GM23338 (cell line): ENCODE measurements around the gene JUP. TPM values are rescaled to one million over a fixed set of nuclear protein-coding genes. Genes with fewer than 3 reads are reported as not detected.

Experiments
- ATAC-seq: fragments of 200-7000 bp; cut with Tn5 transposase; 3 replicates; pipeline ENCODE4 v1.9.1; 2020
- DNase-seq: peaks from one replicate; pipeline ENCODE4 v3.0.0-alpha.2; 2015; ENCODE audit warnings: low spot score
- H2AFZ ChIP-seq: fragments of 200-600 bp; sonication (generic); 2 replicates; pipeline ENCODE4 v1.8.0; 2016; ENCODE audit warnings: antibody characterized with exemption, mild to moderate bottlenecking, moderate library complexity
- H3F3A ChIP-seq: fragments of 200-600 bp; sonication (generic); replicated peaks from 2 replicates; pipeline ENCODE4 v1.8.0; 2017; ENCODE audit warnings: antibody characterized with exemption, mixed run types, low read depth
- H3K27ac ChIP-seq: fragments of 200-600 bp; sonication (generic); 2 replicates; pipeline ENCODE4 v1.6.1; 2016; ENCODE audit warnings: low read depth
- H3K27me3 ChIP-seq: fragments of 200-600 bp; sonication (generic); 2 replicates; pipeline ENCODE4 v1.8.0; 2016; ENCODE audit warnings: mild to moderate bottlenecking, mixed run types, moderate library complexity; ENCODE audit not compliant: insufficient read depth
- H3K36me3 ChIP-seq: fragments of 200-600 bp; sonication (generic); 2 replicates; pipeline ENCODE4 v1.8.0; 2016; ENCODE audit warnings: mild to moderate bottlenecking; ENCODE audit not compliant: insufficient read depth
- H3K4me1 ChIP-seq: fragments of 200-600 bp; sonication (generic); 2 replicates; pipeline ENCODE4 v1.8.0; 2016; ENCODE audit warnings: mild to moderate bottlenecking, moderate library complexity; ENCODE audit not compliant: insufficient read depth
- H3K4me2 ChIP-seq: fragments of 200-600 bp; sonication (generic); 2 replicates; pipeline ENCODE4 v1.7.1; 2017; ENCODE audit warnings: mixed run types
- H3K4me3 ChIP-seq: fragments of 200-600 bp; sonication (generic); 2 replicates; pipeline ENCODE4 v1.6.1; 2016; ENCODE audit warnings: mixed run types
- H3K79me2 ChIP-seq: fragments of 200-600 bp; sonication (generic); replicated peaks from 2 replicates; pipeline ENCODE4 v1.8.0; 2017; ENCODE audit warnings: mild to moderate bottlenecking; ENCODE audit not compliant: insufficient read depth
- H3K9me2 ChIP-seq: fragments of 200-600 bp; sonication (generic); 2 replicates; pipeline ENCODE4 v1.8.0; 2017; ENCODE audit not compliant: insufficient read depth
- H4K20me1 ChIP-seq: fragments of 200-600 bp; sonication (generic); replicated peaks from 2 replicates; pipeline ENCODE4 v1.8.0; 2017; ENCODE audit warnings: mild to moderate bottlenecking; ENCODE audit not compliant: insufficient read depth
- H3K27ac Mint-ChIP-seq: 2 replicates; pipeline ENCODE4 v1.8.0; 2020; ENCODE audit warnings: inconsistent platforms, mild to moderate bottlenecking, moderate library complexity, mixed read lengths
- H3K27me3 Mint-ChIP-seq: 3 replicates; pipeline ENCODE4 v1.8.0; 2022; ENCODE audit warnings: low read depth, mild to moderate bottlenecking, moderate library complexity, mixed read lengths, inconsistent platforms; ENCODE audit not compliant: insufficient read depth, poor library complexity
- H3K36me3 Mint-ChIP-seq: 3 replicates; pipeline ENCODE4 v1.8.0; 2021; ENCODE audit warnings: low read depth, mild to moderate bottlenecking, inconsistent platforms, moderate library complexity, mixed read lengths
- H3K4me1 Mint-ChIP-seq: 3 replicates; pipeline ENCODE4 v1.8.0; 2020; ENCODE audit warnings: mild to moderate bottlenecking, inconsistent platforms, mixed read lengths
- H3K4me3 Mint-ChIP-seq: 3 replicates; pipeline ENCODE4 v1.8.0; 2021; ENCODE audit warnings: moderate library complexity, mild to moderate bottlenecking, inconsistent platforms, mixed read lengths
- H3K9me3 Mint-ChIP-seq: 3 replicates; pipeline ENCODE4 v1.8.0; 2020; ENCODE audit warnings: moderate library complexity, mild to moderate bottlenecking, inconsistent platforms, mixed read lengths
- CREB1 ChIP-seq: fragments of 250-450 bp; sonication (Bioruptor Pico); IDR thresholded peaks from 2 replicates; pipeline ENCODE4 v1.5.0; 2020; ENCODE audit warnings: low read depth, mild to moderate bottlenecking, moderate library complexity
- CTCF ChIP-seq, 2 experiments: fragments of 200-600 bp in 1 of 2; sonication (generic) in 1 of 2; conservative IDR thresholded peaks; 2 replicates each; pipeline versions ENCODE4 v1.5.1 to v1.6.1; 2016 to 2017; ENCODE audit warnings: antibody characterized with exemption in 2 of 2, low read depth in 2 of 2, mild to moderate bottlenecking in 2 of 2, moderate library complexity in 1 of 2
- ETS1 ChIP-seq: IDR thresholded peaks from 2 replicates; pipeline ENCODE4 v1.6.1; 2016; ENCODE audit warnings: antibody characterized with exemption
- EZH2phosphoT487 ChIP-seq: fragments of 200-600 bp; sonication (generic); IDR thresholded peaks from one replicate; pipeline ENCODE4 v1.8.1; 2018; ENCODE audit warnings: antibody characterized with exemption; ENCODE audit not compliant: unreplicated experiment
- POLR2AphosphoS5 ChIP-seq: IDR thresholded peaks from 2 replicates; pipeline ENCODE4 v1.6.1; 2016; ENCODE audit warnings: antibody characterized with exemption, low read depth
- ZNF114 ChIP-seq: fragments of 250-450 bp; sonication (Bioruptor Pico); IDR thresholded peaks from 2 replicates; pipeline ENCODE4 v1.5.0; 2020; ENCODE audit warnings: mild to moderate bottlenecking, moderate library complexity
- ZNF331 ChIP-seq: fragments of 250-450 bp; sonication (Bioruptor Pico); IDR thresholded peaks from 2 replicates; pipeline ENCODE4 v1.5.0; 2020; ENCODE audit warnings: low read depth, mild to moderate bottlenecking, moderate library complexity
- ZNF462 ChIP-seq: fragments of 250-450 bp; sonication (Bioruptor Pico); IDR thresholded peaks from 2 replicates; pipeline ENCODE4 v1.5.0; 2020; ENCODE audit warnings: mild to moderate bottlenecking, moderate library complexity
- polyA plus RNA-seq: library from polyadenylated mRNA; unstranded; fragments of >200 nt; fragmentation: Nextera tagmentation; extraction: Ambion mirVana; gene quantifications from 2 replicates; pipeline ENCODE4 v1.2.1, GENCODE V29; 2016
- total RNA-seq: library from RNA; depleted of rRNA; stranded (reverse); fragments of >200 nt; shearing (Covaris generic); gene quantifications from 2 replicates; pipeline ENCODE4 v1.2.3, GENCODE V29; 2014

JUP gene
- total and polyA plus RNA-seq, 2 experiments from 2014 or later: 45.5 to 177 TPM

GRCh38 chr17:41812381-41813151 is 26.1 kb upstream of the JUP start, which contains the start of gene FKBP10:
TSS of gene FKBP10 (plus strand) at chr17:41813004. CDS start at chr17:41813035, 31 bp downstream.
- Mint-ChIP-seq H3K36me3 (peaks cover 30% of the 10 kb centered on the region), H3K9me3 (peaks cover 9% of the 10 kb centered on the region; the same call in 2 of the 3 replicates), H3K27me3 (peaks cover 22% of the 10 kb centered on the region), H3K27ac (peak within 1 kb of the TSS; percentile 90), H3K4me3 (peak within 1 kb of the TSS; percentile 93), H3K4me1 (peaks cover 19% of the 10 kb centered on the region)
- H3K27ac ChIP-seq: peak within 1 kb of the TSS; percentile 67
- peak within 1 kb of the TSS; percentile 98 for H2AFZ ChIP-seq
- peak within 1 kb of the TSS; percentile 98 for H3K4me3 ChIP-seq
- peak; percentile 60 for ATAC-seq
- H3K4me1 ChIP-seq: peaks cover 28% of the 10 kb centered on the region
- H3K79me2 ChIP-seq: peaks cover 46% of the 10 kb centered on the region
- peak; percentile 96 for DNase-seq
- no peaks in the 10 kb centered on the region for H3K9me2 ChIP-seq
- TF ChIP-seq CREB1 (CRISPR knock-in tag): no peak; the same call in 1 of the 2 replicates
- peak; percentile 71 for TF ChIP-seq POLR2AphosphoS5
- TF ChIP-seq ETS1: peak; percentile 50
- peaks cover 12% of the 10 kb centered on the region for H3F3A ChIP-seq
- no peaks in the 10 kb centered on the region for H4K20me1 ChIP-seq
- no peaks in the 10 kb centered on the region for H3K36me3 ChIP-seq
- peaks cover 9% of the 10 kb centered on the region for H3K27me3 ChIP-seq
- peak within 1 kb of the TSS; percentile 98 for H3K4me2 ChIP-seq

- H3F3A ChIP-seq: peaks cover 12% of the 10 kb centered on the region
- H3K9me3 Mint-ChIP-seq: peaks cover 9% of the 10 kb centered on the region; the same call in 2 of the 3 replicates
- peaks cover 9% of the 10 kb centered on the region for H3K27me3 ChIP-seq
- H3K36me3 Mint-ChIP-seq: peaks cover 24% of the 10 kb centered on the region
- peaks cover 22% of the 10 kb centered on the region for H3K27me3 Mint-ChIP-seq
- DNase-seq (peak; percentile 84), ATAC-seq (peak; percentile 67)
- peak within 1 kb of the TSS; percentile 98 for H2AFZ ChIP-seq
- H3K79me2 ChIP-seq: peaks cover 46% of the 10 kb centered on the region
- peaks cover 28% of the 10 kb centered on the region for H3K4me1 ChIP-seq
- H3K36me3 ChIP-seq: no peaks in the 10 kb centered on the region
- peaks cover 19% of the 10 kb centered on the region for H3K4me1 Mint-ChIP-seq
- peak within 1 kb of the TSS; percentile 67 for H3K27ac ChIP-seq
- peak within 1 kb of the TSS; percentile 98 for H3K4me2 ChIP-seq
- H4K20me1 ChIP-seq: no peaks in the 10 kb centered on the region
- no peaks in the 10 kb centered on the region for H3K9me2 ChIP-seq
- peak within 1 kb of the TSS; percentile 90 for H3K27ac Mint-ChIP-seq
- H3K4me3 Mint-ChIP-seq: peak within 1 kb of the TSS; percentile 93
- H3K4me3 ChIP-seq: peak within 1 kb of the TSS; percentile 98
- no peak for TF ChIP-seq ZNF462 (CRISPR knock-in tag)
- peak; percentile 33 to 64; a peak in 3 of 4 replicates for TF ChIP-seq CTCF (conservative IDR thresholded peaks at IDR 0.05; ENCODE audit: low read depth in 2 of 2)
- TF ChIP-seq ZNF114 (CRISPR knock-in tag): no peak
- 0 out of 2 replicates have a peak, but pooled peaks have one; percentile 3 for TF ChIP-seq CREB1 (CRISPR knock-in tag)
- no peak for TF ChIP-seq ZNF331 (CRISPR knock-in tag)
- no peak for TF ChIP-seq EZH2phosphoT487
Measured at GRCh38 chr17:41811549-41812380, 25.3 kb upstream of the JUP start, which contains the start of gene P3H4. TSS of gene P3H4 (minus strand) at chr17:41811949. CDS start at chr17:41811915, 34 bp downstream.
